ENCODE data around the gene CTNND2.

Gene CTNND2

DNA sequence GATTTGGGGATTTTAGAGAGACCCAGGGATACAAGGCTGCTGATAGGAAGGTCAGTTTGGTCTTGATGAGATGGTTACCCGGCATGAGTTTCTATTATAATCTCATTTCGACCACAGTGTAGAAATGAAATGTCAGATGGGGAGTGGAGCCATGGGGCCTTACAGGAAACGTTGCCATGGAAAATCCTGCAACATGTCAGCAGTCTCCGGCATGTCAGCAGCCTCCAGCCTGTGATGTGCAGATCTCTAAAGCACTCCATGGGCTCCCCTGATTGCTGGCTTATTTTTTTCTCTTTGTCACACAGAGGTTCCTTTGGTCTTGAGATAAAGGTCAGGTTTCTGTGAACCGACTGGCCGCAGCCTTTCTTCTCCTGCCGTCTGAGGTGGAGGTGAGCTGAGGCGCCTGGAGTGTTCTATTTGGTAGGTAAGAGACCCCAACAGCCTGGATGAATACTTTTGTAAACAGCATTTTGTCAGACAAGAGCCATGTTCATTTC, 934.5 kb downstream of the CTNND2 start:
- no peak for DNase-seq

DNA sequence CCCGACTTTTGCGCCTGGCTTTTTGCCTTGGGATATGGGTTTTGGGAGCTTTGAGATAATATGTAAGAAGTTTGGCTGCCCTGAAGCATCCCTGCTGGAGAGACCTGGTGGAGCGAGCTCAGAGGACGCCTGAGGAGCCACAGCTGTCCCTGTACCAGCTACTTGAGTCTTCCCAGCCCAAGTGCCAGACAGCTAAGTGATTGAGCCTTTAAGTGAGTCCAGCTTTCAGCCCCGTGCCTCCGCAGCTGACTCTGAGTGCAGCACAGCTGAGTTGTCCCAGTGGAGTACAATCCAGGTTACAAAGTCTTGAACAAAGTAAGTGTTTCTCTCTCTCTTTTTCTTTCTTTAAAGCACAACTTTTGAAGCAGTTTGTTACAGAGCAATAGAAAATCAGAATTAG, 939.4 kb downstream of the CTNND2 start:
- no peak for DNase-seq

DNA sequence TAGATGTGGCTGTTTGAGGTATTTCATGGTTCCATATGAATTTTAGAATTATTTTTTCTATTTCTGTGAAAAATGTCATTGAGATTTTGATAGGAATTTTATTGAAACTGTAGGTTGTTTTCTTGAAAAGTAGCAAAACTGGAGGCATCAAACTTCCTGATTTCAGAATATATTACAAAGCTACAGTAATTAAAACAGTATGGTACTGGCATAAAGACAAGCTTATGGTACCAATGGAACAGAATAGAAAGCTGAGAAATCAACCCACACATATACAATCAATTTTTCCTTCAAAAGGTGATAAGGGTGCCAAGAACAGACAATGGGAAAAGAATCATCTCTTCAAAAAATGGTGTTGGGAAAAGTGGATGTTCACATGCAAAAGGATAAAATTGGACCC, 945.5 kb downstream of the CTNND2 start:
- no peak for DNase-seq

DNA sequence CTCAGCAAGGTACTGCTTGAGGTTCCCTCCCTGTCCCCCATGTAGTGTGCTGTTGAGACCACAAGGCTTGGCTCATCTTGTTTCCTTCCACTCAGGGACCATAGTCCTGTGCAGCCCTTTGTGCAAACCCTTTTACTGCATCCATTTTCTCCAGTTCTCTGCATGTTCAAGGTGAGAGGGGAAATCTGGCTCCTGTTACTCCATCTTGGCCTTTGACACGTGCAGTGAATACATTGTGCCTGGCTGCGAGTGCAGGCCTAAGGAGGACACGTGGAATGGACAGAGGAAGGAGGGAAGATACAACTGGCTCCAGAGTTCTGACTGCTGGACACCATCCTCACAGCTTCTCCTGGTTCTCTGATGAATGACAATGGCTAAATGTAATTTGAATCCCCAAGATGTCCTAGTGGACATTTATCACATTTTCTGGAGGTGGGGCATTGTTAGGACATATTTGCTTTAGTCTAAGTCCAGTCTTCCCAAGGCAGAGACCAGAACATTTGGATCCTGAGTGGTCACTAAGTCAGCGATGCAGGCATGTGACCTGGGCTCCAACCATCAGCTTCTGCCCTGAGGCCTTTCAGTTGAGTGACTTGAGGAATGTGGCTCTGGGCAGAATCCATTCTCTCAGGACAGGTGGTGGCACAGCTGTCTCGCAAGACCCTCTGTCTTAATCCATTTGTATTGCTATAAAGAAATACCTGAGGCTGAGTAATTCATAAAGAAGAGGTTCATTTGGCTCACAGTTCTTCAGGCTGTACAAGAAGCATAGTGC, 954.2 kb downstream of the CTNND2 start:
- DNase-seq: no peak

DNA sequence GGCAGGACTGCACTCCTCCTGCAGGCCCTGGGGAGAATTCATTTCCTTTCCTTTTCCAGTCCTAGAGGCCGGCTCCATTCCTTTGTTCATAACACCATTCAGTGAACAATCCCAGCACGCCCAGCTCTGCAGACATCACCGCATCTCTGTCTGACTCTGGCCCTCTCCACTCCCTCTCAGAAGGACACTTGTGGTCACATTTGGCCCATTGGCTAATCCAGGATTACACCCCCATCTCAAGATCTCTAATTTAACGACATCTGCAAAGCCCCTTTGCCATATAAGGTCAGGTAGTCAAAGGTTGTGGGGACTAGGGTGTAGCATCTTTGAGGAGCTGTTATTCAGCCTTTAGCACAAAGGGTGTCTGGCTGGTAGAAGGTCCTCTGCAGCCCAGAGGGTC, 958.2 kb downstream of the CTNND2 start:
- DNase-seq: no peak

DNA sequence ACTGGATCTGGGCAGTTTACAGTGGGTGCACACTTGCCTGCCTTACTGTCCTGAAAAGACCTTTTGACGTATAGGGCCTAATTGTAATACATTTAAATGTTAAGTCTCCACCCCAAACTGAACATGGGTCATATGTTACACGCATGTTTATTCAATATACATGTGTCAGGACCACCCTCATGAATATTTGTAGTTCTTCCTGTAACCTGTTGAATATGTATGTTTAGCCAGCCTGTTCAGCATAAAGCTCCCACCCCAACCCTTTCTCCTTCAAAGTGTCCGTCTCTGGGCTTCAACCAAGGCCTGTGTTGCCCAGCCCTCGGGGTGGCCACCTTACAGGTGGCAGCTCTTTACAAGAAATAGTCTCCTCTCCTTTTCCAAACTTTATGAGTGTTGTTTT, 962.3 kb downstream of the CTNND2 start:
- no peak for DNase-seq

DNA sequence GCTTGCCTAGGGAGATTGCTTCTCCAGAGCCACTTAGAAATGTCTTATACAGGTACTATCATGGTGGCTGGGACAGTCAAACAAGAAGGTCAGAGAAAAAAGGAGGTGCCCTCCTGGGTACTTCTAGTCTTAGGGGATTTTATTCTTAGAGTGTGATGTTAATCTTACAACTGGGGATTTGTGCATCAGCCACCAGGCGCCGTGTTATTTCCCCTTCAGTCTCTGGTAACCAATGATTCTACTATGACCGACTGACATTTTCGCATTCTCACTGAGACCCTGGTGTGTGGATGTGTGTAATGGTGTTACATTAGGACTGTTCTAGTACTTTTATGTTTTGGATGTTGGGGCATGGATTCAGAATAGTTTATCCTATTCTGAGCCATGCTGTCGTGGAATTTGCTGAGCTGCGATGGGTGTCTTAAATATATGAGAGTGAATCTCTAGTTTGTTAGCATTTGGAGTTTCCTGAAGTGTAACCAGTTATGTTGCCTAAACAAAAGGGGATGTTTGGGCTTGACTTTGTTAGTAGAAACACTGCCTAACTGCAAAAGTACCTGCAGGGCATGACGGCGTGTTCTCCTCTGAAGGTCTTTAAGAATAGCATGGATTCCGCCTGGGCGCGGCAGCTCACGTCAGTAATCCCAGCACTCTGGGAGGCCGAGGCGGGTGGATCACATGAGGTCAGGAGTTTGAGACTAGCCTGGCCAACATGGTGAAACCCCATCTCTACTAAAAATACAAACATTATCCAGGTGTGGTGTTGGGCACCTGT, 968.0 kb downstream of the CTNND2 start:
- DNase-seq: no peak

DNA sequence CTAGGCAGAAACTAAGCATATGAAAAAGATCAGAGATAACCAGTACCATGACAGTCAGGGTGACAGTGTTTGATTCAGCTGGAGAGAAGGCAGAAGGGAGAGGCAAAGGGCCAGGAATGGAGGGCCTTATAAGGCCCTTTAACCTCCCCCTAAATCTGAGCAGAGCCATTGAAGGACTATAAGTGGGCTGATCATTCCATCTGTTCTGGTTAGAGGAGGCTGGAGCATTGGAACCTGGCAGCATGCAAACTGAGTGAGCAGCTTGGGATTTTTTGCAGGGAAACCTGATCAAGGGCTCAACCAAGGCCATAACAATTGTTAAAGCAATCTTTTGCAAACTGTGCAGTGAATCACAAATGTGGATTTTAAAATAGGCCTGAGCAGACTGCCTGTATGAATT, 968.7 kb downstream of the CTNND2 start:
- DNase-seq: no peak

DNA sequence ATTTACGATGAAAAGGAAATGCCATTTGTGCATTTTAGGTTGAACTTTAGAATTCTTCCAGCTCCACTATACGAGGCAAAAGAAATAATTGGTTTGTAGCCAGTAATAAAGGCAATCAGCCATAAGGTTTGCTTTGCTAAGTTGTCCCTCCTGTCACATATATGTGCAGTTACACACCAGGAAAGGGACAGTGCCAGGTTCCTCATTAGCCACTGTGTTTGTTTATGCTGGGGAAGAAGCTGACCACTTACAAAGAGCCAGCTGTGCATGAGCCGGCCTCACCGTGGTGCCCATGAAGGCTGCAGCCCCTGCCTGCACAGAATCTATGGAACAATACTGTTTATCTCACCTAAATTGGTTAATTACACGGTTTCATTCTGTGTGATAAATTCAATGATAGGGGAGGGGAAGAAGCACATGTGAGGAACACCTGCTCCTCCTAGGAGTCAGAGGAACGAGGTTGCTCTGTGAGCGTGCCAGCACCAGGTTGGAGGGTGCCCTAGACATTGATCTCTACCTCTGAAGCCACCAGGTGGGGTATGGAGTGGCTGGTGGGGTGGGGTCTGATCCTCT, 969.4 kb downstream of the CTNND2 start:
- DNase-seq: no peak

DNA sequence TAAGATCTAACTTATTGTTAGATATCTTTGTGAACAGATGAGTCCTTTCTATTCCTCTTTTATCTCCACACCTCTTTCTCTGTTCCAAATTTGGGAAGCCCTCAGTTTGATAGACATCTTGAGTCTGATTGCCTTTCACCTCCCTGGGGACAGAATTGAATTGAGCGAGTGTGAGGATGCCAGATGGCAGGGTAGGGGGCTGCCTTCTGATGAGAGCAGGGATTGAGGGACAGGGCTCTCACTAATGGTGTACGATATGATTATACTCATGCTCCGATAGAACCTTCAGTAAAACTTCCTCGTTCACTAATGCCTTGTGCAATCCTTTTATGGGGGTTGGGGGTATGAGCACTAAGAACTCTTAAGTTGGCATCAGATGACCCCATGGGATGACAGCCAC, 971.1 kb downstream of the CTNND2 start:
- no peak for DNase-seq

DNA sequence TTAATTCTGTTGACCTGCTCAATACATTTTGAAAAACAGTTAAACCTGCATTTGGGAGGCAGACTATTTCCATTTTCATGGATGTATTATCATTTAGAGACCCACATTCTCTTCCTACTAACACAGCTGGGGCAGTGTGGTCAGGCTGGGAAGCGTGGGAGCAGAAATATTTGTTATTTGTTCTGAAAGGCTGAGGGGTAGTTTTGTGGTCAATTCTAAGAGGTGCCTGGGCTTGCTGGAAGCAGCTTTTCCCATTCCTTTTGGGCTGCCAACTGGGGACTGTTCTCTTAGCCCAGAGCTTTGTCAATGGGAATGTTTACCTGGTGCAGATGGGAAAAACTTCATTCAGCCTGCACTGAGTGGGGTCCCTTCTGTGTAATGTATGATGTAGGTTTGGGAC, 971.8 kb downstream of the CTNND2 start:
- DNase-seq: no peak

DNA sequence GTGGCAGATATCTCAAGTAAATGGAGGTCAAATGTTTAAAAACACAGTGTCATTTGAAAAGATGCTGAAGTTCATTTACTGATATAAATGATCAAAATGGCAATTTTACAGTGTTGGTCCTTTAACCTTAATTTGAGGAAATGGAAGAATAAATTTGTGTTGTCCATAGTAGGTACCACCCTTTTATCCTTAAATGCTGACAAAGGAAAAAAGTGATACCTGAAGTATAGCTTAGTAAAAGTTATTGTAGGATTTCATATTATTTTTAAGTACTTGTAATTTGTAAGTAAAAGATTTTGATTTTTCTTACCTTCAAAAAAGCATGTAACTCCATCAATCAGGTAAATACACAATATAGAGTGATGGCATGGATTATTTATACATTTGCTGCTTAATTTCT, 976.6 kb downstream of the CTNND2 start:
- no peak for DNase-seq

DNA sequence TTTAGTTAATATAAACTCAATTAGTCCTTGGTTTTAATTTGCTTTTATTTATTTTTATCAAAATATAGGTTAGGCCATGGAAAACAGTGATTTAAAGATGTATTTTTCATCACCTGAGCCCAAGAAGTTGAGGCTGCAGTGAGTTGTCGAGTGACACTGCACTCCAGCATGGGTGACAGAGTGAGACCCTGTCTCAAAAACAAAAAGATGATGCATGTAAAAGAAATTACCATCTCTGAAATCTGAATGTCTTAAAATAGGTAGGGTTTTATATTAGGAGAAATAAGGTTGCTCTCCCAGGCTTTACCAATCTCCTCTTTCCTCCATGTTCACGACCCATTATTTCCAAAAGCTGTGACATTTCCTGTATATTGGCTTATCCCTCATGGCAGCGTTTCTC, 980.9 kb downstream of the CTNND2 start:
- DNase-seq: no peak
